K562 (cell line): ENCODE results near the gene ACAT2. TPM values are rescaled to one million over a fixed set of nuclear protein-coding genes. Genes with fewer than 3 reads are reported as not detected.

Experiments
- BRD4 ChIP-seq: fragments of 200-600 bp; sonication (generic); IDR thresholded peaks from 2 replicates; pipeline ENCODE4 v1.6.1; 2017; ENCODE audit warnings: inconsistent platforms
- CBFA2T2 ChIP-seq: fragments of 450-650 bp; conservative IDR thresholded peaks from 2 replicates; pipeline ENCODE4 v1.6.1; 2017; ENCODE audit warnings: mild to moderate bottlenecking
- E2F1 ChIP-seq: sonication (generic); formaldehyde crosslinking; IDR thresholded peaks from 2 replicates; pipeline ENCODE4 v1.8.1; 2023; ENCODE audit warnings: mild to moderate bottlenecking, missing genetic modification reagents, moderate library complexity
- ELK3 ChIP-seq: fragments of 450-650 bp; formaldehyde crosslinking; IDR thresholded peaks from 2 replicates; pipeline ENCODE4 v1.4.0; 2020; ENCODE audit warnings: mild to moderate bottlenecking
- ETV1 ChIP-seq: fragments of 450-650 bp; conservative IDR thresholded peaks from 2 replicates; pipeline ENCODE4 v1.6.1; 2016; ENCODE audit warnings: missing genetic modification characterization, control low read depth, low read depth, missing compliant biosample characterization
- FOXJ2 ChIP-seq: fragments of 200-800 bp; sonication (Bioruptor generic); IDR thresholded peaks from 2 replicates; pipeline ENCODE4 v1.6.1; 2016; ENCODE audit warnings: missing genetic modification characterization, missing compliant biosample characterization
- GTF2A2 ChIP-seq: IDR thresholded peaks from 2 replicates; pipeline ENCODE4 v1.6.1; 2016; ENCODE audit warnings: mild to moderate bottlenecking, missing genetic modification characterization, missing compliant biosample characterization
- HES1 ChIP-seq: fragments of 450-650 bp; IDR thresholded peaks from 2 replicates; pipeline ENCODE4 v1.6.1; 2016; ENCODE audit warnings: low read depth, mild to moderate bottlenecking, moderate library complexity
- ILF3 ChIP-seq: fragments of 450-650 bp; IDR thresholded peaks from 2 replicates; pipeline ENCODE4 v1.6.1; 2018; ENCODE audit warnings: antibody characterized with exemption, mild to moderate bottlenecking, moderate library complexity, borderline replicate concordance
- NFXL1 ChIP-seq: fragments of 450-650 bp; formaldehyde crosslinking; IDR thresholded peaks from 2 replicates; pipeline ENCODE4 v1.4.0; 2021; ENCODE audit warnings: mild to moderate bottlenecking
- NR0B1 ChIP-seq: fragments of 450-650 bp; IDR thresholded peaks from one replicate; pipeline ENCODE4 v1.6.1; 2018; ENCODE audit warnings: mild to moderate bottlenecking, moderate library complexity; ENCODE audit not compliant: partially characterized antibody
- SIN3A ChIP-seq, 2 experiments: fragments of 150-350 bp in 1 of 2; IDR thresholded peaks; 2 replicates each; pipeline ENCODE4 v1.6.1; 2011 to 2016; ENCODE audit warnings: borderline replicate concordance in 2 of 2, low read depth in 2 of 2, low read length in 2 of 2, mild to moderate bottlenecking in 2 of 2, moderate library complexity in 2 of 2; ENCODE audit not compliant: control insufficient read depth in 1 of 2
- TBL1XR1 ChIP-seq, 2 experiments: IDR thresholded peaks; 2 replicates each; pipeline ENCODE4 v1.6.1; 2012; ENCODE audit warnings: improper control_type of control experiment in 2 of 2, low read length in 2 of 2, mild to moderate bottlenecking in 1 of 2
- TRIM25 ChIP-seq: fragments of 450-650 bp; IDR thresholded peaks from 2 replicates; pipeline ENCODE4 v1.7.0; 2016; ENCODE audit warnings: borderline replicate concordance
- UBTF ChIP-seq, 2 experiments: IDR thresholded peaks; 2 replicates each; pipeline ENCODE4 v1.6.1; 2012; ENCODE audit warnings: improper control_type of control experiment in 2 of 2, low read depth in 2 of 2, low read length in 2 of 2, borderline replicate concordance in 1 of 2
- ZNF23 ChIP-seq: fragments of 250-450 bp; sonication (Bioruptor Pico); IDR thresholded peaks from 2 replicates; pipeline ENCODE4 v1.4.0; 2020; ENCODE audit warnings: mild to moderate bottlenecking
- ZNF644 ChIP-seq: fragments of 200-800 bp; sonication (Bioruptor generic); IDR thresholded peaks from 2 replicates; pipeline ENCODE4 v1.6.1; 2016; ENCODE audit warnings: low read depth, missing genetic modification characterization, missing compliant biosample characterization
- polyA plus RNA-seq, 8 experiments: library from polyadenylated mRNA; depleted of rRNA in 4 of 8; stranded (reverse) in 5 of 8; unstranded in 3 of 8; fragments of >200 nt; fragmentation: Nextera tagmentation in 2 of 8; fragmentation: Illumina TruSeq in 1 of 8; extraction: Ambion mirVana in 2 of 8; extraction: Trizol in 1 of 8; gene quantifications; 2 replicates each; pipeline versions ENCODE4 v1.2.1 to v1.2.3, GENCODE V29; 2011 to 2014; ENCODE audit warnings: inconsistent platforms in 1 of 8, missing spikeins in 1 of 8
- total RNA-seq, 7 experiments: library from RNA; depleted of rRNA in 6 of 7; stranded (reverse); fragments of >200 nt in 6 of 7; fragmentation: Illumina TruSeq in 2 of 7; extraction: Trizol in 2 of 7; gene quantifications; 2 replicates each; pipeline versions ENCODE4 v1.2.1 to v1.2.3, GENCODE V29; 2011 to 2021; ENCODE audit warnings: low replicate concordance in 1 of 7

Gene ACAT2
- total and polyA plus RNA-seq, 9 of the 15 experiments (the other 6 are each of a cell fraction or from before 2014, with no cell fraction given): 63.0 to 309 (median 144) TPM

GRCh38 chr6:159726255-159726917, 35.5 kb upstream of the ACAT2 start (continued):
- TF ChIP-seq UBTF (IDR thresholded peaks at IDR 0.05; ENCODE audit: borderline replicate concordance in 1 of 2, low read depth in 2 of 2, low read length in 2 of 2) (0 out of 4 replicates have a peak, but pooled peaks of 1 of the 2 experiments have one; percentile 4), BRD4 (0 out of 2 replicates have a peak, but pooled peaks have one; percentile 65), ILF3 (0 out of 2 replicates have a peak, but pooled peaks have one; percentile 20), ETV1 (tag) (no peak), FOXJ2 (tag) (peak; percentile 60; the same call in 1 of the 2 replicates), NFXL1 (CRISPR knock-in tag) (0 out of 2 replicates have a peak, but pooled peaks have one; percentile 8), E2F1 (no peak), ZNF644 (tag) (0 out of 2 replicates have a peak, but pooled peaks have one; percentile 76), CBFA2T2 (peak; percentile 29; the same call in 1 of the 2 replicates), SIN3A (IDR thresholded peaks at IDR 0.05; ENCODE audit: borderline replicate concordance in 2 of 2, control insufficient read depth in 1 of 2, low read depth in 2 of 2, low read length in 2 of 2) (0 out of 4 replicates have a peak, but pooled peaks of 1 of the 2 experiments have one; percentile 55), ZNF23 (CRISPR knock-in tag) (0 out of 2 replicates have a peak, but pooled peaks have one; percentile 15), GTF2A2 (tag) (peak; percentile 35; the same call in 1 of the 2 replicates), TBL1XR1 (IDR thresholded peaks at IDR 0.05; ENCODE audit: low read length in 2 of 2) (0 out of 4 replicates have a peak, but pooled peaks of 1 of the 2 experiments have one; percentile 59), TRIM25 (peak; percentile 79; the same call in 1 of the 2 replicates), ELK3 (CRISPR knock-in tag) (peak; percentile 5; the same call in 1 of the 2 replicates), HES1 (0 out of 2 replicates have a peak, but pooled peaks have one; percentile 11), NR0B1 (no peak)
